Activated CD8-positive, alpha-beta T cell treated with anti-CD3 and anti-CD28 coated beads for 36 hours (primary cell): ENCODE results near the gene AOX1. TPM values are rescaled to one million over a fixed set of nuclear protein-coding genes. Genes with fewer than 3 reads are reported as not detected.

Source experiments
- ATAC-seq: fragments of 200-7000 bp; cut with Tn5 transposase; one replicate; pipeline ENCODE4 v1.10.0; 2021; ENCODE audit warnings: mild to moderate bottlenecking, moderate library complexity
- CTCF ChIA-PET: fragments of 350-600 bp; sonication (Branson Sonifier 250); formaldehyde crosslinking; loops from one replicate; lab custom pipeline; 2021; ENCODE audit warnings: antibody characterized with exemption; lab: Charles Lee
- POLR2A ChIA-PET: fragments of 350-600 bp; sonication (Branson Sonifier 250); formaldehyde crosslinking; loops from one replicate; lab custom pipeline; 2021; ENCODE audit warnings: antibody characterized with exemption; lab: Charles Lee
- DNase-seq: peaks from one replicate; pipeline ENCODE4 v3.0.0-alpha.2; 2020
- H3K27ac Mint-ChIP-seq: one replicate; pipeline ENCODE4 v1.8.0; 2021; ENCODE audit warnings: mild to moderate bottlenecking, mixed read lengths
- H3K27me3 Mint-ChIP-seq: one replicate; pipeline ENCODE4 v1.8.0; 2021; ENCODE audit warnings: mixed read lengths
- H3K36me3 Mint-ChIP-seq: one replicate; pipeline ENCODE4 v1.8.0; 2021; ENCODE audit warnings: low read depth, mixed read lengths
- H3K4me1 Mint-ChIP-seq: one replicate; pipeline ENCODE4 v1.8.0; 2021; ENCODE audit warnings: low read depth, mixed read lengths
- H3K4me3 Mint-ChIP-seq: one replicate; pipeline ENCODE4 v1.8.0; 2021; ENCODE audit warnings: mild to moderate bottlenecking, moderate library complexity, mixed read lengths
- H3K9me3 Mint-ChIP-seq: one replicate; pipeline ENCODE4 v1.8.0; 2021; ENCODE audit warnings: mixed read lengths
- intact Hi-C: fragments of 100-400 bp; cut with micrococcal nuclease; formaldehyde crosslinking; loops from one replicate; pipeline ENCODE4 v1.10.0; 2022
- total RNA-seq, 2 experiments: library from RNA; stranded (reverse); gene quantifications; one replicate each; pipeline ENCODE4 v1.2.3, GENCODE V29; 2021
- TF ChIP-seq, protein P1 (sequence below): fragments of 200-600 bp; IDR thresholded peaks from one replicate; pipeline ENCODE4 v1.8.0; 2022; ENCODE audit warnings: antibody characterized with exemption, mild to moderate bottlenecking

AOX1 gene
- total RNA-seq, 2 experiments from 2014 or later: 0.54 to 0.69 TPM

DNA sequence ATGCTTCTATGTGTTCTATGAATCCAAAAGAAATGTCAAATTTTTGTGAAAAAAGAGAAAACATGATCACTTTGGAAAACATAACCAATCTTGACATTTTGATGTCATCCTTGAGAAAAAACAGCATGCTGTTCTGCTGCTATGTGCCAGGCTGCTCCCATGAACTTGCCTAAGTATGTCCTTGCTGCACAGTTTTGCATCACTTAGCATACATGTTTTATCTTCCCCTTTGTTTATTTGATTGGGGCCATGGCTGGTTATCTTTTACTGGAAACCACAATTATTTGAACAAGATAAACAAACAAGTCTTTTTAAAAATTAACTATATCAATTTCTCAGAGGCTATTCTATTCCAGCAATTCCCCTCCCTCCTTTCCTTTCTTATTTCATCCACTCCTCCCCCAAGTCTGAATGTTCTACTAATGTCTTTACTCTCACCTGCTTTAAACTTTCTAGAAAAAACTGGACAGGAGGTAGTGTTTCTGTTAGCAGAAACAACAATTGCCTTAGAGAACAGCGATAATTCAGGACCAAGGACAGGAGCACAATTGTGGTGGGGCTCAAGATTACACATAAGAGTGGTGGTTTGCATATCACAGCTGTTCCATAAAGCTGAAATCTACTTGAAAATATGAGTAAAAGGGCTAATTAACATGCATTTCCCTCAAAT, 6.7 kb downstream of the AOX1 start:
- ChIA-PET POLR2A (no interaction called here), CTCF (interaction anchor here (1.0 to 1.4 kb wide), 3 partner anchors 14 to 33 kb away, joined by 3 read pairs; no protein-coding TSS in a partner anchor)
- TF ChIP-seq, protein P1, sequence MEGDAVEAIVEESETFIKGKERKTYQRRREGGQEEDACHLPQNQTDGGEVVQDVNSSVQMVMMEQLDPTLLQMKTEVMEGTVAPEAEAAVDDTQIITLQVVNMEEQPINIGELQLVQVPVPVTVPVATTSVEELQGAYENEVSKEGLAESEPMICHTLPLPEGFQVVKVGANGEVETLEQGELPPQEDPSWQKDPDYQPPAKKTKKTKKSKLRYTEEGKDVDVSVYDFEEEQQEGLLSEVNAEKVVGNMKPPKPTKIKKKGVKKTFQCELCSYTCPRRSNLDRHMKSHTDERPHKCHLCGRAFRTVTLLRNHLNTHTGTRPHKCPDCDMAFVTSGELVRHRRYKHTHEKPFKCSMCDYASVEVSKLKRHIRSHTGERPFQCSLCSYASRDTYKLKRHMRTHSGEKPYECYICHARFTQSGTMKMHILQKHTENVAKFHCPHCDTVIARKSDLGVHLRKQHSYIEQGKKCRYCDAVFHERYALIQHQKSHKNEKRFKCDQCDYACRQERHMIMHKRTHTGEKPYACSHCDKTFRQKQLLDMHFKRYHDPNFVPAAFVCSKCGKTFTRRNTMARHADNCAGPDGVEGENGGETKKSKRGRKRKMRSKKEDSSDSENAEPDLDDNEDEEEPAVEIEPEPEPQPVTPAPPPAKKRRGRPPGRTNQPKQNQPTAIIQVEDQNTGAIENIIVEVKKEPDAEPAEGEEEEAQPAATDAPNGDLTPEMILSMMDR: no peak
- DNase-seq: no peak
- Mint-ChIP-seq H3K27ac (no peak overlapping the region), H3K27me3 (peaks cover 5% of the 10 kb centered on the region), H3K4me1 (no peaks in the 10 kb centered on the region), H3K9me3 (no peaks in the 10 kb centered on the region), H3K36me3 (no peaks in the 10 kb centered on the region), H3K4me3 (no peak overlapping the region)
- intact Hi-C loops: no loop called here
- no peak for ATAC-seq

- no peaks in the 10 kb centered on the region for H3K4me1 Mint-ChIP-seq
- no peak overlapping the region for H3K27ac Mint-ChIP-seq
Observed at GRCh38 chr2:200593905-200594304, 8.1 kb downstream of the AOX1 start.

GRCh38 chr2:200595913-200596312, 10.1 kb downstream of the AOX1 start:
- DNase-seq (no peak), ATAC-seq (no peak)
- TF ChIP-seq, protein P1: no peak
- peaks cover 5% of the 10 kb centered on the region for H3K27me3 Mint-ChIP-seq
- no peaks in the 10 kb centered on the region for H3K36me3 Mint-ChIP-seq
- H3K27ac Mint-ChIP-seq: no peak overlapping the region
- CTCF ChIA-PET: no interaction called here
- no peak overlapping the region for H3K4me3 Mint-ChIP-seq
- H3K4me1 Mint-ChIP-seq: no peaks in the 10 kb centered on the region
- POLR2A ChIA-PET: no interaction called here
- H3K9me3 Mint-ChIP-seq: no peaks in the 10 kb centered on the region
- intact Hi-C loops: no loop called here

More at GRCh38 chr2:200593905-200594304, 8.1 kb downstream of the AOX1 start:
- H3K4me3 Mint-ChIP-seq: no peak overlapping the region
- intact Hi-C loops: no loop called here
- H3K27me3 Mint-ChIP-seq: peaks cover 5% of the 10 kb centered on the region
- H3K36me3 Mint-ChIP-seq: no peaks in the 10 kb centered on the region
- ChIA-PET CTCF (no interaction called here), POLR2A (no interaction called here)
- ATAC-seq: no peak
- DNase-seq: no peak
- H3K9me3 Mint-ChIP-seq: no peaks in the 10 kb centered on the region
- TF ChIP-seq, protein P1: no peak

GRCh38 chr2:200596774-200597570, 11.2 kb downstream of the AOX1 start:
- H3K4me3 Mint-ChIP-seq: no peak overlapping the region
- intact Hi-C loops: no loop called here
- DNase-seq: no peak
- ATAC-seq: no peak
- TF ChIP-seq, protein P1: no peak
- ChIA-PET POLR2A (no interaction called here), CTCF (no interaction called here)
- peaks cover 1% of the 10 kb centered on the region for H3K27me3 Mint-ChIP-seq
- no peaks in the 10 kb centered on the region for H3K9me3 Mint-ChIP-seq
- no peaks in the 10 kb centered on the region for H3K4me1 Mint-ChIP-seq
- H3K36me3 Mint-ChIP-seq: no peaks in the 10 kb centered on the region
- H3K27ac Mint-ChIP-seq: no peak overlapping the region

- intact Hi-C loops: no loop called here
- Mint-ChIP-seq H3K4me3 (no peak overlapping the region), H3K27ac (no peak overlapping the region)
Observed at GRCh38 chr2:200599206-200599605, 13.4 kb downstream of the AOX1 start.

More at GRCh38 chr2:200599206-200599605, 13.4 kb downstream of the AOX1 start:
- no peaks in the 10 kb centered on the region for H3K9me3 Mint-ChIP-seq
- DNase-seq (no peak), ATAC-seq (no peak)
- H3K4me1 Mint-ChIP-seq: no peaks in the 10 kb centered on the region
- no peaks in the 10 kb centered on the region for H3K36me3 Mint-ChIP-seq
- ChIA-PET CTCF (no interaction called here), POLR2A (no interaction called here)
- no peaks in the 10 kb centered on the region for H3K27me3 Mint-ChIP-seq
- TF ChIP-seq, protein P1: no peak
